ENCODE measurements around the gene PCNA. TPM values are rescaled to one million over a fixed set of nuclear protein-coding genes. Genes with fewer than 3 reads are reported as not detected.
"Not testable (repeated sequence)": the region's sequence is repeated elsewhere in the genome, so short reads cannot be mapped to it uniquely, and the experiment has no call there.

Gene PCNA
- total RNA-seq, 2 donors from 2014 or later: 24.5 to 30.3 TPM

DNA sequence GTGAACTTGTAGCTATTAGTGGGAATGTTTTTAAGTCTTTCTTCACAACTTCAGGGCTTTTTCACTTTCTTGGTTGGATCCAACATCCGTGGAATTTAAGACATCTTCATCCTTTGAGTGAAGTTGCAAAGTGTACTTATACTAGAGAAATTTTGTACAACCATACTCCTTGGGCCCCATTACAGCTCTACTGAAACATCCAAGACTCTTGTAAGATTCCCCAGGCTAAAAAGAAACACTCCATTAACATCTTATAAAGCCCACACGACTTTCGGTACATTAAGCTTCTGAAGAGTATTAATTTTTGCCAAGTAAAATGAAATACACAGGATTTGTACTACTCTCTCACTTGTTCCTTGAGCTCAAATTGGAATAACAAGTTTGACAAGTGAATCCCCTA lies 5.4 kb downstream of the PCNA start:
- intact Hi-C loops (cut with DNase I): no loop called here
- DNase-seq (ENCODE audit: low spot score): no peak

DNA sequence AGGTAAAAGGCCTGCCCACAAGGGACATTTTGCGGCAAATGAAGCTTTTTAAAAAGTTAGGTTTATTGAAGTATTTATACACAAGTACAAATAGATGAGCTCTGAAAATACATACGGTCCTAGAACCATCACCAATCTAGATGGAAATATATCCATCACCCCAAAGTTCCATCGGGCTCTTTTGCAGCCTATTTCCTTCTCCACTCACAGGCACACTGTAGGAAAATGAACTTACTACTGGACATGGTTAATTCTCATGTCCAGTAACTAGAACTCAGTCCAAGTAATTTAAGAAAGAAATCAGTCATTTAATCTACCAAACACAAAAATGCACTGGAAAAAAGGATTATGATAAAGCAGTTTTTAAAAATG lies 6.2 kb downstream of the PCNA start:
- DNase-seq (ENCODE audit: low spot score): no peak
- intact Hi-C loops (cut with DNase I): no loop called here

DNA sequence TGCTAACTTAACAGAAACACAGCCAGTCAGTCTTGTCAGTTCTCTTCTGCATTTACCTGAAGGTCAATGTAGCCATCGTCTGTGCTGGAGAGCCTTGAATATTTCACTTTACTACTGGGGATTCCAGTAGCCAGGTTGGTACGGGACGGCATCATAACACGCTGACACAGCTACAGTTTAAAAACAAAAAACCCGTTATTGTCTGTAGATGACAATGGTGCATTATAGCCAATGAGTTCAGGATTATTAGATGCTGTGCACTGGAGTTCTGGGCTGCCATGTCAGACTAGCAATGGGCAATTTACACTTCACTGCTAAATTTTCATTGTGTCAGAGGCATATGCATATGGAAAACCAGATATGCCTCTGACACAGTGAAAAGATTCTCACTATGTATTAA lies 10.5 kb downstream of the PCNA start:
- DNase-seq (ENCODE audit: low spot score): no peak
- intact Hi-C loops (cut with DNase I): no loop called here

DNA sequence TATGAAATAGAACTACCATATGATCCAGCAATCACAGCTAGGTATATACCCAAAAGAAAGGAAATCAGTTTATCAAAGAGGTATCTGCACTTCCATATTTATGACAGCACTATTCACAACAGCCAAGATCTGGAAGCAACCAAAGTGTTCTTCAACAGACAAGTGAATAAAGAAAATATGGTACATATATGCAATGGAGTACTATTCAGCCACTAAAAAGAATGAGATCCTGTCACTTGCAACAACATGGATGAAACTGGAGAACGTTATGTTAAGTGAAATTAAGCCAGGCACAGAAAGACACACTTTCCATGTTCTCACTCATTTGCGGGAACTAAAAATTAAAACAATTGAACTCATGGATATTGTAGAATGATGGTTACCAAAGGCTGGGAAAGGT lies 15.3 kb downstream of the PCNA start:
- no peak for DNase-seq (ENCODE audit: low spot score)
- intact Hi-C loops (cut with DNase I): no loop called here

DNA sequence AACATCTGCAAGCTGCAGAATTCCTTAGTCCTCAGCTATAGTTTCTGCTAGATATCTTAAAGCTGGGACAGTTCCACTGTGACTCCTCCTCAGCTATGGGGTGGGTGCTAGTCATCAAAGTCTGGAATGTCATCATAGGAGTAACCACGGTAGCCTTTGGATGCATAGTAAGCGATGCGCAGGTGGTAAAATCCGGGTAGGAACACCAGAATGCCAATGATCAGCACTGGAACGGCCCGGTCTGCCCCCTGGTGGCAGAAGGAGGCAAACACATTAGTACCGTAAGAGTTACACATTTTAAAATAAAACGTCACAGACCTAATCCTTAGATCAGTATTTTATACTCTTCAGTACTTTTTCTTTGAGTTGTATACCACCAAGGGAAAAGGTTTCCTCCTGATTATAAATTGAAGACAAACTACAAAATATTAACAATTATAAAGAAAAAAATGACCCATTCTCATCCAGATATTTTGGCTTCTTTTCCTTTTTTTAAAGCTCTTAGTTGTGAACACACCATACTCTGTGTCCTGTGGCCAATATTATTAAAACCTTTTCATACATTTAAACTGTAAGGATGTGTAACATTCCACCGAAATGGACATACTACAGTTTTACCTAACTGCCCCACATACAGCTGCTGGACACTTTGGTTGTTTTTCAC lies 18.9 kb downstream of the PCNA start:
- intact Hi-C loops (cut with DNase I): no loop called here
- DNase-seq (ENCODE audit: low spot score): peak; percentile 92

DNA sequence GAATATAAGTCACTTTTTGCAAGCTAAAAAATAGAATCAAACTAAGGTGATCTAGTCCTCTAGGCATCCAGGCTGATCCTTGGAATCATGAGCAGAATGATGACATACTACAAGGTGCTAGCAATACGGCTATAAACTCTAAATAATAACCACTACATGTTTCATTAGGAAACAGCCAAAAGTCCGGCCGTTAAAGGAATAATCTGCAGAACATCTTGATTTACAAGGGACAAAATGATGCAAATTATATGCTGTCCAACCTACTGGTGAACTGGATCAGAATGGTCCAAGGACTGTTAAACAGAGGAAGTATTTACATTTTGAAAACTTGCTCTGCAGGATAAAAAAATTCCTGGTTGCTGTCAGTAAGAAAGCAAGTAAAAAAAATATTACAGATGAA lies 19.8 kb downstream of the PCNA start:
- intact Hi-C loops (cut with DNase I): loop anchor here in 1 of 2 donors (10.0 kb wide), 1 partner anchor 95 kb away; the partner anchor contains the start of gene SLC23A2
- DNase-seq (ENCODE audit: low spot score): not testable (repeated sequence)

DNA sequence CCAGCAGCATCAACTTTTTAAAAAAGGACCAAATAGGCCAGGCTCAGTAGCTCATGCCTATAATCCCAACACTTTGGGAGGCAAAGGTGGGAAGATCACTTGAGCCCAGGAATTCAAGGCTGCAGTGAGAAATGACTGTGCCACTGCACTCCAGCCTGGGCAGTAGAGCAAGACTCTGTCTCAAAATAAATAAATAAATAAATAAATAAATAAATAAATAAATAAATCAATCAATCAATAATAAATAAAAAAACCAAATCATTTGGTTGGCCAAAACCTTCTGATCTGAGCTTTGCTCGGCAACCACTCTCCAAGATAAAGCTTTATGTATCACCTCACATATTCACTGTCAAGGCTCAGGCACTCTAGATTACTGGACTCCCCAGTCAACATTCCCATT lies 20.7 kb downstream of the PCNA start:
- intact Hi-C loops (cut with DNase I): loop anchor here in 1 of 2 donors (10.0 kb wide), 1 partner anchor 94 kb away; the partner anchor contains the start of gene SLC23A2
- not testable (repeated sequence) for DNase-seq (ENCODE audit: low spot score)

DNA sequence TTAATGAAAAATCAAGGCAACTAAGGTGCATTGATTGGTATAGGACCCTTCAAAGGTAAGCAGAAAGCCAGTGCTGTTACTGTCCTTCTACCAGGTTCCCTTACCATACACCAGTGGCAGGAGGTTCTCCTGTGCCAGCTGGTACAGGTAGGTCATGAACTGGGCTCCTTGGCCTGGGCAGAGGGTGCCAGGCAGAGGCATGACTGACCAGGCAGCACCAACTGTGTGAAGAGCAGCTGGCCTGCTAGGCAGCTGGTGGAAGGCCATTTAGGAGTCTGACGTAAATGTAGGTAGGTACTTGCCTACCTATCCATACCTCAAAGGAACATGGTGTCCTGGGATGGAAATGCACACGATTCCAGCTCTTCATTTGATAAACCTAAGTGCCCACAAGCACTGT lies 23.3 kb downstream of the PCNA start:
- DNase-seq (ENCODE audit: low spot score): no peak
- intact Hi-C loops (cut with DNase I): loop anchor here in 1 of 2 donors (10.0 kb wide), 1 partner anchor 92 kb away; the partner anchor contains the start of gene SLC23A2

DNA sequence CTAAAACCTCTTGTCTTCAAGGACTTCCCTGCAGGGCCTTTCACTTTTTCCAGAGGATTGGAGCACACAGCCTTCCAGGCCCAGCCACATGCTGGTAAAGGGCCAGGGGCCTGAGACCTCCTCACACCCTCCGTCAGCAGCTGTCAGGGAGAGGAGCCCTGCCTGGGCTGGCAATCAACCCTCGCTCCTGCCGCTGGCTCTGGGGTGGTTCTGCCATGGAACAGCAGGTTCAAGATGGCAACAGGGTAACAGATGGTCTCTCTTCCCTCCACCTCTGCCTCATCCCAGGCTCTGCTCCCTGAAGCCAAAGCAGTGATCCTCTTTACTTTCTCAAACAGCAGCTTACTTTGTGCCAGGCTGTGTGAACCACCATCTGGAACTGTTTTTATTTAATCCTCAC lies 23.8 kb downstream of the PCNA start:
- no peak for DNase-seq (ENCODE audit: low spot score)
- intact Hi-C loops (cut with DNase I): loop anchor here in 1 of 2 donors (10.0 kb wide), 1 partner anchor 91 kb away; the partner anchor contains the start of gene SLC23A2

DNA sequence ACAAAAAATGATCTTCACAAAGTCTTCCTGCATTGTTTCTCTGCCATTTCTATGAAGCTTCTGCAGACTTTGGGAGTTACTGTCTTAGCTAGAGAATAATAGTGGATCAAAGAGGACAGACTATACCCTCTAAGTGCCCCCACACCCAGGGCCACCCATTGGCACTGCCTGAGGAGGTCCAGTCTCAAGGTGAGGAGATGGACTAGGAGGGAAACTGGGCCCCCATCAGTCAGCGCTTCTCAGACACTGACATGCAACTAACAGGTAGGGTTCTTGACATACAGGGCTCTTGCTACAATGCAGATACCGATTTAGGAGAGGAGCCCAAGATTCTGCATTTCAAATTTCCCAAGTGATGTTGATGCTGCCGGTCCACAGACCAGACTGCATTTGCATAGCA lies 24.3 kb downstream of the PCNA start:
- DNase-seq (ENCODE audit: low spot score): no peak

DNA sequence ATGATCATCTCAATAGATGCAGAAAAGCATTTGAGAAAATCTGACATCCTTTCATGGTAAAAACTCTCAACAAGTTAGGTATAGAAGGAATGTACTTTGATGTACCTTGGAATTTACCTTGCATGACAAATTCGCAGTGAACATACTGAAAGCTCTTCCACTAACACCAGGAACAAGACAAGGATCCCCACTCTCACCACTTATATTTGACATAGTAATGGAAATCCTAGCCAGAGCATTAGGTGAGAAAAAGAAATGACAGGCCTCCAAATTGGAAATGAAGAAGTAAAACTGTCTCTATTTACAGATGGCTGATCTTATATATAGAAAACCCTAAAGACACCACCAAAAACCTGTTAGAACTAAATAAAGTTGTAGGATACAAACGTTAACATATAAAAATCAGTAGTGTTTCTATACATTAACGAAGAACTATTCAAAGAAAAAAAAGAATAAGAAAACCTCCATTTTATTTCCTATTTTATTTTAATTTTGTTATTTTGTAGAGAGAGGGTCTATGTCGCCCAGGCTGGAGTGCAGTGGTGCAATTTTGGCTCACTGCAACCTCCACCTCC lies 26.9 kb downstream of the PCNA start:
- no peak for DNase-seq (ENCODE audit: low spot score)
- intact Hi-C loops (cut with DNase I): loop anchor here in 1 of 2 donors (10.0 kb wide), 1 partner anchor 88 kb away; the partner anchor contains the start of gene SLC23A2

More for the DNA sequence above, 24.3 kb downstream of the PCNA start:
- intact Hi-C loops (cut with DNase I): loop anchor here in 1 of 2 donors (10.0 kb wide), 1 partner anchor 91 kb away; the partner anchor contains the start of gene SLC23A2

DNA sequence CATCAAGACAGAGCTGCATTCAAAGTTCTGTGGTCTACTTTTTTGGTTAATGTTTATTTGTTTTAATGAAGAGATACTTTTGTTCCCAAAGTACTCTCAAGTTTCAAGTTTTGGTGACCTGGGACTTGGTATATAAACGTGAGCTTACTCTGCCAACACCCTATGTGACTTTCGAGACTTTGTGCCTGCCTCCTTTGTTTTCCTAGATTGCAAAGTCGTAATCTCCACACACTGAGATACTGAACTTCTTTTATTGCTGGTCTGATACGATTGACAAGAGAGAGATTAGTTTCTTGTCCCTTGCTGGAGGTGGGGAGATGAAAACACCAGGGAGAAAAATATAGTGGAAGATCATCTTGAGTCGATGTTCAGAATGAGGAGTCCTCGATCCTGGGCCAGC lies 27.9 kb downstream of the PCNA start:
- no peak for DNase-seq (ENCODE audit: low spot score)

DNA sequence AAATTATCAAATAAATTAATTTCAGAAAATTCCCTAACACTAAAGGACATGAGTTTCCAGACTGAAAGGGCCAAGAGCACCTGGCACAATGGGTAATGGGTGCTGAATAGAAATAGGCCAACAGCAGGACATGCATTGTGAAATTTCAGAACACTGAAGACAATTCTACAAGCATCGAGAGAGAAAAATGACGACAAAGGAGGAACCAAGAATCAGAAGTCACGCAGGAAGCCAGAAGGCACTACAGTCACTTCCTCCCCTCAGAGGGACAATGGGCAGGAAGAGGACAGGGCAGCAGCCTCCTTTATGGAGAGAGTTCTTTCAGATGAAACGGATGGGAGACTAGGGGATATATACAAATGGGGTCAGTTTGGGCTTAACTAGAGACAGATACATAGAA lies 29.6 kb downstream of the PCNA start:
- intact Hi-C loops (cut with DNase I): loop anchor here in 1 of 2 donors (10.0 kb wide), 1 partner anchor 85 kb away; the partner anchor contains the start of gene SLC23A2
- DNase-seq (ENCODE audit: low spot score): no peak

More for the DNA sequence above, 27.9 kb downstream of the PCNA start:
- intact Hi-C loops (cut with DNase I): loop anchor here in 1 of 2 donors (10.0 kb wide), 1 partner anchor 87 kb away; the partner anchor contains the start of gene SLC23A2

DNA sequence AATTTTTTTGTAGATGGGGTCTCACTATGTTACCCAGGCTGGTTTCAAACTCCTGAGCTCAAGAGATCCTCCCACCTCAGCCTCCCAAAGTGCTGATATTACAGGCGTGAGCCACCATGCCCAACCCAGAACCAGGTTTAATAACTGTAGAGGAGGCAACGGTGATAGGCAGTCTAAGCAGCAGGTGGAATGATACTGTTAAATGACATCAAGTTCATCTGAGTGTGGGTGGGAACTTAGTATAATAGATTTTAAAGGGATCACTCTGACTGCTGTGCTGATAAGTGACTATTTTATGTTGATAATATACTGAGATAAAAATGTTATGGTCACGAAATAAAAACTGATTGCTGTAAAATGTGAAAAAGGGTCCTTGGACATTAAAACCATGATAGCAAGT lies 31.1 kb downstream of the PCNA start:
- intact Hi-C loops (cut with DNase I): no loop called here
- DNase-seq (ENCODE audit: low spot score): no peak

DNA sequence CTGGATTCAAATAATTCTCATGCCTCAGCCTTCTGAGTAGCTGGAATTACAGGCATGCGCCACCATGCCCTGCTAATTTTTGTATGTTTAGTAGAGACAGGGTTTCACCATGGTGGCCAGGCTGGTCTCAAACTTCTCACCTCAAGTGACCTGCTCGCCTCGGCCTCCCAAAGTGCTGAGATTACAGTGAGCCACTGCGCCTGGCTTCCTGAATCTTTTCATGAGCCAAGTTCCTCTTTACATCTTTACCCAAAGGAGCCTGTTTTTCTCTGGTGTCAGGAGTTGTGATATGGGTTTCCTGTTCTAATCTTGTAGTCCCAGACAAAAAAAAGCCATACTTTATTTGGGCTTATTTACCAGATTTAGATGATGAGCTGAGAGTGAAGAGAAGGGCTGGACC lies 34.4 kb downstream of the PCNA start:
- intact Hi-C loops (cut with DNase I): no loop called here
- no peak for DNase-seq (ENCODE audit: low spot score)

DNA sequence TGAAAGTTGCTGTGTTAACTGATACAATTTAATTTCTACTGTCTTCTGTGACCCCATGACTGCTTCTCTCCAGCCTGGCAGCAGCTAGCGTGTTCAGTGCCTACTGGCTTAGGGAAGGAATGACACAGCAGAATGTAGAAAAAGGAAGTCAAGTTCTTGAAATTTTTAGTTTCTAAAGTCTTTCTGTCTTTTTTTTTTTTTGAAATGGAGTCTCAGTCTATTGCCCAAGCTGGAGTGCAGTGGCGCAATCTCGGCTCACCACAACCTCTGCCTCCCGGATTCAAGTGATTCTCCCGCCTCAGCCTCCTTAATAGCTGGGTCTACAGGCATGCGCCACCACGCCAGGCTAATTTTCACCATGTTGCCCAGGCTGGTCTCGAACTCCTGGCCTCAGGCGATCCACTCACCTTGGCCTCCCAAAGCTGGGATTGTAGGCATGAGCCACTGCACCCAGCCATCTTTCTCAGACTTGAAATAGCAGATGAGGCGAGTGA lies 39.3 kb downstream of the PCNA start:
- DNase-seq (ENCODE audit: low spot score): peak; percentile 94
- intact Hi-C loops (cut with DNase I): no loop called here

DNA sequence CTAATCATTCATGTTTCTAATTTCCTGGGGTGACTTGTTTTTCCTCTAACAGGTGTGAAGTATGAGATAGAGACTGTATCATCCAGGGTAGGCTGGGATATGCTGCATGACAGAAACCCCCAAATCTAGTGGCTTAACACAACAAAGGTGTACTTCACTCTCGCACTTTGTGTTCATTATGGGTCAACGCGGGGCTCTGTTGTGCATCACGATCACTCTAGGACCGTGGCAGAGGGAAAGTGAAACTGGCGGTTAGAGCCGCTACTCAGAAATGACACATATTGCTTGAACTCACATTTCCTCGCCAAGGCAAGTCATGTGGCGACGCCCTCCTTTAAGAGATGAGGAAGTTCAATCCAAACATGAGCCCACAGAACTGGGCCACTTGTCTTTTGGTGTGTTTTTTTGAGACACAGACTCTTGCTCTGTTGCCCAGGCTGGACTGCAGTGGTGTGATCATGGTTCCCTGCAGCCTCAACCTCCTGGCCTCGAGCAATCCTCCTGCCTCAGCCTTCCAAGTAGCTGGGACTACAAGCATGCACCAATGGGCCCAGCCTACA lies 41.3 kb downstream of the PCNA start:
- DNase-seq (ENCODE audit: low spot score): peak; percentile 86
- intact Hi-C loops (cut with DNase I): no loop called here

DNA sequence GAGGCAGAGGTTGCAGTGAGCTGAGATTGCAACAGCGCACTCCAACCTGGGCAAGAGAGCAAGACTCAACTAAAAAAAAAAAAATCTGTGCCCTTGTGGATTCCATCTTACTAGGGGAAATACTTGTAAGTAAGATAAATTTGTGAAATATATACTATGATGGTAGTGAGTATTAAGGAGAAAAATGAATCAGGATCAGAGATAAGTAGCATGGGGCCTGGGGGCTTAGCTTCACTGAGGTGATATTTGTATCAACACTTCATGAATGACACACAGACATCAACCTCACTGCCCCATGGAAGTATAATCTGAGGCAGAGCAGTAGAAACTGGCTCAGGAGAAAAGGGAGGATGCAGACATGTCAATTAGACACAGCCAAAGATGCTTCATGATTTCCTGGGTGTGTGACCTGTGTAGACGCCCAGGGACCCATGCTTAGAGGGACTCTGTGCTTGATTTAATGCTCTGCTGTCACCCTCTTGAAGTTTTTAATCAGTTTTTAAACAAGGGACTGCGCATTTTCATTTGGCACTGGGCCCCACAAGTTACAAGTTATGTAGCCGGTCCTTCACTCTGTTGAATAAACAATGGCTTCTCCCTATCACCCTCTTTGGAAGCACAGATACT lies 41.9 kb downstream of the PCNA start:
- intact Hi-C loops (cut with DNase I): no loop called here
- DNase-seq (ENCODE audit: low spot score): peak; percentile 14

DNA sequence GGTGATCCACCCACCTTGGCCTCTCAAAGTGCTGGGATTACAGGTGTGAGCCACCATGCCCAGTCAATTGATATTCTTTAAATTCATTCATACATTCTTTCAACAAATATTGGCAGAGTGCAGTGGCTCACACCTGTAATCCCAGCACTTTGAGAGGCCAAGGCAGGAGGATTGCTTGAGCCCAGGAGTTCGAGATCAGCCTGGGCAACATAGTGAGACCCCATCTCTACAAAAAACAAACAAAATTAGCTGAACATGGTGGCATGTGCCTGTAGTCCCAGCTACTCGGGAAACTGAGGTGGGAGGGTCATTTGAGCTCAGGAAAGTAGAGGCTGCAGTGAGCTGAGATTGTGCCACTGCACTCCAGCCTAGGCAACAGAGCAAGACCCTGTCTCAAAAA lies 42.8 kb downstream of the PCNA start:
- DNase-seq (ENCODE audit: low spot score); intact Hi-C loops (cut with DNase I): not testable (repeated sequence)

DNA sequence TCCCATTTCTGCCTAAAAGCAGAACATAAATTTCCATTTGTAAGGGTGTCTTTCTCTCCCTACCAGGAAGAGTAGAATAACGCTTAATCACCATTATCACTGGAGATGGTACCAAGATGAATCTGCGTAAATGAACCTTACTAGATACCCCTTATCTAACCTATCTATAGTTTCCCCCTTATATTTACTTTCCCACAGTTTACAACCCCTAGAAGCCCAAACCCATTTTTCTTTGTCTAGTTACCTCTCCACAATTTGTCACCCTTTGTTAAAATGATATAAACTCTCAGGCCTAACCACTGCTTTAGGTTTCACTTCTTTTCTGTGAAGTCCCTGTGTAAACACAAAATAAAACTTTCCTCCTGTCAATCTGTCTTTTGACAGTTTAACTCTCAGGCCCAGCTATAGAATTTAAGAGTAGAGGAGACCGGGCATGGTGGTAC lies 45.5 kb downstream of the PCNA start:
- no peak for DNase-seq (ENCODE audit: low spot score)
- intact Hi-C loops (cut with DNase I): no loop called here

Data from posterior vena cava (tissue), 2 donors.